ENCODE measurements around the gene CDK13. TPM values are rescaled to one million over a fixed set of nuclear protein-coding genes. Genes with fewer than 3 reads are reported as not detected.

Gene CDK13
- polyA plus RNA-seq, 3 donors = 8.8 to 25.7 (median 11.2) TPM

GRCh38 chr7:40092182-40092581 lies 142.1 kb downstream of the CDK13 start:
- peaks cover 83 to 95% of the 10 kb centered on the region in 2 donors for H3K36me3 ChIP-seq (replicated peaks in 1 of 2; ENCODE audit: control insufficient read depth in 1 of 2, insufficient read depth in 2 of 2, low read length in 2 of 2)
- H3K9ac ChIP-seq (ENCODE audit: insufficient read depth, low read length, poor library complexity, severe bottlenecking) = no peak overlapping the region
- no peaks in the 10 kb centered on the region for H3K9me3 ChIP-seq (replicated peaks in 1 of 2; ENCODE audit: control insufficient read depth in 1 of 2, insufficient read depth in 1 of 2, low read length in 2 of 2)
- DNase-seq = no peak
- intact Hi-C loops (cut with micrococcal nuclease) = no loop called here
- no peaks in the 10 kb centered on the region for H3K79me2 ChIP-seq (ENCODE audit: insufficient read depth, low read length)
- no peak for TF ChIP-seq CTCF (IDR thresholded peaks at IDR 0.05)
- H3K9me3 Mint-ChIP-seq = peaks cover 0 to 2% (median 0%) of the 10 kb centered on the region in 7 donors
- H3K4me3 Mint-ChIP-seq = no peak overlapping the region
- H4K20me1 ChIP-seq (ENCODE audit: insufficient read depth, low read length) = peaks cover 8% of the 10 kb centered on the region
- H3K4me1 ChIP-seq (ENCODE audit: control insufficient read depth in 1 of 2, insufficient read depth in 2 of 2, low read length in 2 of 2) = no peaks in the 10 kb centered on the region
- H2AFZ ChIP-seq (ENCODE audit: insufficient read depth, low read depth, low read length, poor library complexity, severe bottlenecking) = no peak overlapping the region
- no peaks in the 10 kb centered on the region for H3K4me1 Mint-ChIP-seq
- peaks cover 66 to 89% of the 10 kb centered on the region in 2 donors for H3K36me3 Mint-ChIP-seq
- H3K4me2 ChIP-seq (replicated peaks; ENCODE audit: extremely low read depth, low read length, poor library complexity, severe bottlenecking) = no peak overlapping the region
- H3K27me3 Mint-ChIP-seq (ENCODE audit: low read depth in 3 of 3) = no peaks in the 10 kb centered on the region
- H3K4me3 ChIP-seq (replicated peaks in 1 of 3; ENCODE audit: low read depth in 2 of 3, low read length in 3 of 3) = no peak overlapping the region
- WGBS (ENCODE audit: insufficient coverage) = no CpG with 5 or more reads among the region's 2 CpGs
- no peak overlapping the region for H3K27ac ChIP-seq (ENCODE audit: low read depth in 1 of 2, low read length in 2 of 2)
- H3K27ac Mint-ChIP-seq = no peak overlapping the region
- no peaks in the 10 kb centered on the region for H3K27me3 ChIP-seq (ENCODE audit: control insufficient read depth in 2 of 2, insufficient read depth in 2 of 2, low read length in 2 of 2)

- peaks cover 62 to 87% of the 10 kb centered on the region in 2 donors for H3K36me3 Mint-ChIP-seq
- 97% methylated on average over 5 of the region's 8 CpGs for WGBS (ENCODE audit: insufficient coverage)
- H3K36me3 ChIP-seq (replicated peaks in 1 of 2; ENCODE audit: control insufficient read depth in 1 of 2, insufficient read depth in 2 of 2, low read length in 2 of 2) = peaks cover 74 to 88% of the 10 kb centered on the region in 2 donors
Measured at GRCh38 chr7:40093631-40094350, 143.7 kb downstream of the CDK13 start.

More at GRCh38 chr7:40093631-40094350, 143.7 kb downstream of the CDK13 start:
- H3K4me3 ChIP-seq (replicated peaks in 1 of 3; ENCODE audit: low read depth in 2 of 3, low read length in 3 of 3) = no peak overlapping the region
- no peaks in the 10 kb centered on the region for H3K9me3 ChIP-seq (replicated peaks in 1 of 2; ENCODE audit: control insufficient read depth in 1 of 2, insufficient read depth in 1 of 2, low read length in 2 of 2)
- no peak overlapping the region for H2AFZ ChIP-seq (ENCODE audit: insufficient read depth, low read depth, low read length, poor library complexity, severe bottlenecking)
- no peak overlapping the region for H3K4me3 Mint-ChIP-seq
- intact Hi-C loops (cut with micrococcal nuclease) = no loop called here
- no peaks in the 10 kb centered on the region for H3K4me1 ChIP-seq (ENCODE audit: control insufficient read depth in 1 of 2, insufficient read depth in 2 of 2, low read length in 2 of 2)
- H3K79me2 ChIP-seq (ENCODE audit: insufficient read depth, low read length) = no peaks in the 10 kb centered on the region
- no peak for DNase-seq
- no peak for TF ChIP-seq CTCF (IDR thresholded peaks at IDR 0.05)
- peaks cover 8% of the 10 kb centered on the region for H4K20me1 ChIP-seq (ENCODE audit: insufficient read depth, low read length)
- H3K4me2 ChIP-seq (replicated peaks; ENCODE audit: extremely low read depth, low read length, poor library complexity, severe bottlenecking) = no peak overlapping the region
- no peaks in the 10 kb centered on the region for H3K27me3 ChIP-seq (ENCODE audit: control insufficient read depth in 2 of 2, insufficient read depth in 2 of 2, low read length in 2 of 2)
- no peak overlapping the region for H3K27ac ChIP-seq (ENCODE audit: low read depth in 1 of 2, low read length in 2 of 2)
- H3K27ac Mint-ChIP-seq = peak overlapping the region in 3 of 7 donors; percentile 41 to 72 (median 47)
- no peak overlapping the region for H3K9ac ChIP-seq (ENCODE audit: insufficient read depth, low read length, poor library complexity, severe bottlenecking)
- no peaks in the 10 kb centered on the region for H3K4me1 Mint-ChIP-seq
- H3K9me3 Mint-ChIP-seq = peaks cover 0 to 2% (median 0%) of the 10 kb centered on the region in 7 donors
- no peaks in the 10 kb centered on the region for H3K27me3 Mint-ChIP-seq (ENCODE audit: low read depth in 3 of 3)
